Astrocyte (in vitro differentiated cells and primary cell): Measurements from ENCODE around the gene ADCY4.

Source experiments
- EZH2 ChIP-seq: IDR thresholded peaks from 2 replicates; pipeline ENCODE4 v1.6.1; 2012; ENCODE audit warnings: mild to moderate bottlenecking, low read length, inconsistent platforms; ENCODE audit not compliant: insufficient read depth
- TF ChIP-seq, protein P1 (sequence below): IDR thresholded peaks from 2 replicates; pipeline ENCODE4 v1.5.1; 2011; ENCODE audit warnings: low read depth, mild to moderate bottlenecking, inconsistent platforms, low read length, moderate library complexity; ENCODE audit not compliant: insufficient read depth

DNA sequence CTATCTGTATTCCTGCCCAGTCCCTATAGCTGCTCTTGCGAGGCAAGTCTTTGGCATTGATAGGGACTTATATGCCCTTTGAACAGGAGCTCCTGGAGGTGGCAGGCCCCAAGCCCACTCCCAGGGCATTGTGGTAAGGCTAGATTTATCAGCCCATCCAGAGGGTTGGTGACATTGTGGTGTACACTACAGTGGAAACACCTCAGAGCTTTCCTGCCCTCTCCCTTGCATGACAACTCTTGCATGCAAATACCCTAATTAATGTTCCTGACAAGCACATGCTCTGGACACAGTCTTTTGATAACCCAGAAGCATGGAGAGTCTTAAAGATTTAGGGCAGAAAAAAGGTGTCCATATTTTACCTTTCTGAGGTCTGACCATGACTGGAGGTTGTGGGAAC is 5.7 kb upstream of the ADCY4 start:
- TF ChIP-seq, protein P1, sequence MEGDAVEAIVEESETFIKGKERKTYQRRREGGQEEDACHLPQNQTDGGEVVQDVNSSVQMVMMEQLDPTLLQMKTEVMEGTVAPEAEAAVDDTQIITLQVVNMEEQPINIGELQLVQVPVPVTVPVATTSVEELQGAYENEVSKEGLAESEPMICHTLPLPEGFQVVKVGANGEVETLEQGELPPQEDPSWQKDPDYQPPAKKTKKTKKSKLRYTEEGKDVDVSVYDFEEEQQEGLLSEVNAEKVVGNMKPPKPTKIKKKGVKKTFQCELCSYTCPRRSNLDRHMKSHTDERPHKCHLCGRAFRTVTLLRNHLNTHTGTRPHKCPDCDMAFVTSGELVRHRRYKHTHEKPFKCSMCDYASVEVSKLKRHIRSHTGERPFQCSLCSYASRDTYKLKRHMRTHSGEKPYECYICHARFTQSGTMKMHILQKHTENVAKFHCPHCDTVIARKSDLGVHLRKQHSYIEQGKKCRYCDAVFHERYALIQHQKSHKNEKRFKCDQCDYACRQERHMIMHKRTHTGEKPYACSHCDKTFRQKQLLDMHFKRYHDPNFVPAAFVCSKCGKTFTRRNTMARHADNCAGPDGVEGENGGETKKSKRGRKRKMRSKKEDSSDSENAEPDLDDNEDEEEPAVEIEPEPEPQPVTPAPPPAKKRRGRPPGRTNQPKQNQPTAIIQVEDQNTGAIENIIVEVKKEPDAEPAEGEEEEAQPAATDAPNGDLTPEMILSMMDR, result no peak
- TF ChIP-seq EZH2, result no peak
